SJCRH30 (cell line): ENCODE results near the gene ANO6. TPM values are rescaled to one million over a fixed set of nuclear protein-coding genes. Genes with fewer than 3 reads are reported as not detected.

Source experiments
- DNase-seq, 2 experiments: peaks; one replicate each; pipeline ENCODE4 v3.0.0-alpha.2; 2015 to 2020
- H3K27ac ChIP-seq: fragments of 250-450 bp; sonication (Bioruptor Pico); 2 replicates; pipeline ENCODE4 v1.5.1; 2020; ENCODE audit warnings: mild to moderate bottlenecking, moderate library complexity
- H3K27me3 ChIP-seq: fragments of 250-450 bp; sonication (Bioruptor Pico); 2 replicates; pipeline ENCODE4 v1.5.1; 2020; ENCODE audit warnings: mild to moderate bottlenecking, moderate library complexity
- H3K36me3 ChIP-seq: fragments of 250-450 bp; sonication (Bioruptor Pico); 2 replicates; pipeline ENCODE4 v1.5.1; 2020; ENCODE audit warnings: mild to moderate bottlenecking, moderate library complexity
- H3K4me1 ChIP-seq: fragments of 250-450 bp; sonication (Bioruptor Pico); 2 replicates; pipeline ENCODE4 v1.5.1; 2020; ENCODE audit warnings: mild to moderate bottlenecking, moderate library complexity
- H3K4me3 ChIP-seq: fragments of 250-450 bp; sonication (Bioruptor Pico); 2 replicates; pipeline ENCODE4 v1.5.1; 2020; ENCODE audit warnings: mild to moderate bottlenecking, moderate library complexity
- H3K9me3 ChIP-seq: fragments of 250-450 bp; sonication (Bioruptor Pico); replicated peaks from 2 replicates; pipeline ENCODE4 v1.5.1; 2020; ENCODE audit warnings: mild to moderate bottlenecking, moderate library complexity
- total RNA-seq: library from RNA; depleted of rRNA; stranded (reverse); fragments of >200 nt; shearing (Covaris generic); gene quantifications from 2 replicates; pipeline ENCODE4 v1.2.3, GENCODE V29; 2014; rRNA removed

The ANO6 gene
- total RNA-seq, 1 experiment from 2014 or later, result 60.7 TPM

DNA sequence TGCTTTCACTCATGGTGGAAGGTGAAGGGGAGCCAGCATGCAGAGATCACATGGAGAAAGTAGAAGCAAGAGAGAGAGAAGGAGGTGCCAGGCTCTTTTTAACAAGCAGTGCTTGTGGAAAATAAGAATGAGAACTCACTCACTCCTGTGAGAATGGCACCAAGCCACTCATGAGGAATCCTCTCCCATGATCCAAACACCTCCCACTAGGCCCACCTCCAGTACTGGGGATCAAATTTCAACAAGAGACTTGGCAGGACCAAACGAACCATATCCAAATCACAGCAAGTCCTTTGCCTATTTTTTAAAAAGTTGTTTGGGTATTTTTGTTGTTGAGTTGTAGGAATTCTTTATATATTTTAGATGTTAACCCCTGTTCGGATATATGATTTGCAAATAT is 267.7 kb downstream of the ANO6 start:
- peaks cover 6% of the 10 kb centered on the region for H3K9me3 ChIP-seq
- no peak for DNase-seq
- no peak overlapping the region for H3K4me3 ChIP-seq
- no peak overlapping the region for H3K27ac ChIP-seq
- no peaks in the 10 kb centered on the region for H3K36me3 ChIP-seq
- H3K27me3 ChIP-seq, result no peaks in the 10 kb centered on the region
- no peaks in the 10 kb centered on the region for H3K4me1 ChIP-seq

Other genes with a start within 250 kb of the ANO6 start
- not detected in 2 replicates for gene DBX2, start 165.0 kb upstream of the ANO6 start, total RNA-seq